ENCODE measurements around the gene TMEM97.

DNA sequence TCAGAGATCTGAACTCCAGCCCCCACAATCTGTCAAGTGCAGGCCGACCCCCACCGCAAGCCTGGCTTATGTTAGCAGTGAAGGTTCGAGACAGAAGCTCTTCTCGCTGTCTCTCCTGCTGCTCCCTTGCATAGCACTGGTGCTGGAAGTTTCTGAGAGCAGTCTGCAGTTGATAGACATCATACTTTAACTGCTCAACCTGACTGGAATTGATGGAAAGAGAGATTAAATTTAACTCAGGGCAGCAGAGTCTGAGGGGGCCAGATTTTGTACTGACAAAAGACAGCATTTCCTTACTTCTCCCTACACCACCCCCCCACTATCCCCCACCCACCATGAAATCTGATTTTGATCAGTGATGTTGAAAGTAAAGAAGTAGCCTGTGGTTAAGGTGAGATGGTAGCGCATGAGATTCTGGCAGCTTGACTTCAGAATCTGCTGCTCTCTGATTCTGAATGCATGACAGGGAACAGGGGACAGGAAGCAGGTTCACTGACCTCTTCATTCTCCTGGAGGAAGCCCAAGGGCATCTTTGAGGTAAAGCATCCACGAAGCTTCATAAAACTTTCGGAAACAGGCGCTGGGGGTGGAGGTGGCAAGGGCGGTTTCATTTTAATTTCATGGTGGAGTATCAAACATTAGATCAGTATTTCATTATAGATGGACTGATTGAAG is 44.3 kb upstream of the TMEM97 start:
- TF ChIP-seq POLR2A (IDR thresholded peaks at IDR 0.05; ENCODE audit: low read length) (no peak), GATA1 (IDR thresholded peaks at IDR 0.05; ENCODE audit: low read depth, low read length) (no peak)

Measured in erythroblast (primary cell).